ENCODE results near the gene EYA4. TPM values are rescaled to one million over a fixed set of nuclear protein-coding genes. Genes with fewer than 3 reads are reported as not detected.
"Not testable (repeated sequence)": the region's sequence is repeated elsewhere in the genome, so short reads cannot be mapped to it uniquely, and the experiment has no call there.

EYA4 gene
- total and polyA plus RNA-seq, 8 donors, result 0.03 to 16.3 (median 0.87) TPM; not detected in 1

DNA sequence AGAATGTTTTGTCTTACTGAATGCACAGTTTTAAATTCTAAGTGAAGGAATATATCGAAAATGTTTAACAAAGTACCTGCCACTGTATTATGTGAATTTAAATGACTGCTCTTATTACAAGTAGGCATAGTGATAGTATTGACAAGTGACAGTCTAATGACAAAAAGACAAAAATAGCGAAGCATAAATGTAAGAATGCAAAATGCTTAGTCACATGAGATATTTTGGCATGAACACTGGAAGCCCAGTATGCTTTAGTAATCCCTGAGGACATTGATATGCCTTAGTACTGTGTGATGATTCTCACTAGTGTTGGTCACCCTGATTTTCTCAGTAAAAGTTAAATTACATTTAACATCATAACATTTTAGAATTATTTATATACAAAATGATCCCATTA lies 153.5 kb downstream of the EYA4 start:
- Histone ChIP-seq H3K27me3 (no peaks in the 10 kb centered on the region), H3K4me3 (no peak overlapping the region), H3K9me3 (no peaks in the 10 kb centered on the region), H3K27ac (no peak overlapping the region), H3K4me1 (no peaks in the 10 kb centered on the region), H3K36me3 (no peaks in the 10 kb centered on the region)
- TF ChIP-seq EP300 (IDR thresholded peaks at IDR 0.05) (no peak), POLR2A (IDR thresholded peaks at IDR 0.05) (no peak), POLR2AphosphoS5 (IDR thresholded peaks at IDR 0.05) (no peak)
- TF ChIP-seq, protein P1, sequence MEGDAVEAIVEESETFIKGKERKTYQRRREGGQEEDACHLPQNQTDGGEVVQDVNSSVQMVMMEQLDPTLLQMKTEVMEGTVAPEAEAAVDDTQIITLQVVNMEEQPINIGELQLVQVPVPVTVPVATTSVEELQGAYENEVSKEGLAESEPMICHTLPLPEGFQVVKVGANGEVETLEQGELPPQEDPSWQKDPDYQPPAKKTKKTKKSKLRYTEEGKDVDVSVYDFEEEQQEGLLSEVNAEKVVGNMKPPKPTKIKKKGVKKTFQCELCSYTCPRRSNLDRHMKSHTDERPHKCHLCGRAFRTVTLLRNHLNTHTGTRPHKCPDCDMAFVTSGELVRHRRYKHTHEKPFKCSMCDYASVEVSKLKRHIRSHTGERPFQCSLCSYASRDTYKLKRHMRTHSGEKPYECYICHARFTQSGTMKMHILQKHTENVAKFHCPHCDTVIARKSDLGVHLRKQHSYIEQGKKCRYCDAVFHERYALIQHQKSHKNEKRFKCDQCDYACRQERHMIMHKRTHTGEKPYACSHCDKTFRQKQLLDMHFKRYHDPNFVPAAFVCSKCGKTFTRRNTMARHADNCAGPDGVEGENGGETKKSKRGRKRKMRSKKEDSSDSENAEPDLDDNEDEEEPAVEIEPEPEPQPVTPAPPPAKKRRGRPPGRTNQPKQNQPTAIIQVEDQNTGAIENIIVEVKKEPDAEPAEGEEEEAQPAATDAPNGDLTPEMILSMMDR (IDR thresholded peaks at IDR 0.05), result no peak
- DNase-seq, result no peak
- WGBS, 5 donors, result 85 to 89% (median 88%) methylated on average over 2 of the region's 2 CpGs
- intact Hi-C loops (cut with DNase I; ENCODE audit: low total_unique reads), result no loop called here

- Histone ChIP-seq H3K4me3 (no peak overlapping the region), H3K4me1 (no peaks in the 10 kb centered on the region), H3K27ac (no peak overlapping the region), H3K9me3 (no peaks in the 10 kb centered on the region), H3K36me3 (no peaks in the 10 kb centered on the region), H3K27me3 (no peaks in the 10 kb centered on the region)
- 61 to 73% (median 66%) methylated on average over 6 of the region's 6 CpGs for WGBS, 5 donors
- intact Hi-C loops (cut with DNase I; ENCODE audit: low total_unique reads), result no loop called here
- DNase-seq, result no peak
- TF ChIP-seq, protein P1 (IDR thresholded peaks at IDR 0.05), result no peak
- TF ChIP-seq EP300 (IDR thresholded peaks at IDR 0.05) (no peak), POLR2A (IDR thresholded peaks at IDR 0.05) (no peak), POLR2AphosphoS5 (IDR thresholded peaks at IDR 0.05) (no peak)
These were observed 155.3 kb downstream of the EYA4 start for GRCh38 chr6:133396233-133396983.

- intact Hi-C loops (cut with DNase I; ENCODE audit: low total_unique reads), result no loop called here
- Histone ChIP-seq H3K27ac (no peak overlapping the region), H3K9me3 (no peaks in the 10 kb centered on the region), H3K4me1 (no peaks in the 10 kb centered on the region), H3K36me3 (no peaks in the 10 kb centered on the region), H3K27me3 (no peaks in the 10 kb centered on the region), H3K4me3 (no peak overlapping the region)
- TF ChIP-seq, protein P1 (IDR thresholded peaks at IDR 0.05), result no peak
- no peak for TF ChIP-seq POLR2AphosphoS5 (IDR thresholded peaks at IDR 0.05)
- TF ChIP-seq POLR2A (IDR thresholded peaks at IDR 0.05), result no peak
- no peak for TF ChIP-seq EP300 (IDR thresholded peaks at IDR 0.05)
- no peak for DNase-seq
These were observed 155.8 kb downstream of the EYA4 start for GRCh38 chr6:133396984-133397348.

DNA sequence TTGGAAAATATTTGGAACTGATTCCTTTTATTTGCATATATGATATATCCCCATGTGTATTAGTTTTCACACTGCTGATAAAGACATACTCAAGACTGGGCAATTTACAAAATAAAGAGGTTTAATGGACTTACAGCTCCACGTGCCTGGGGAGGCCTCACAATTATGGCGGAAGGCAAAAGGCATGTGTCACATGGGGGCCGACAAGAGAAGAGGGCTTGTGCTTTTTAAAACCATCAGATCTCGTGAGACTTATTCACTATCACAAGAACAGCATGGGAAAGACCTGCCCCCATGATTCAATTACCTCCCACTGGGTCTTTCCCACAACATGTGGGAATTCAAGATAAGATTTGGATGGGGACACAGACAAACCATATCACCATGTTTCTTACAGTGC lies 156.4 kb downstream of the EYA4 start:
- H3K27me3 ChIP-seq; intact Hi-C loops (cut with DNase I; ENCODE audit: low total_unique reads); H3K4me1 ChIP-seq; DNase-seq; H3K27ac ChIP-seq; H3K36me3 ChIP-seq; H3K9me3 ChIP-seq; H3K4me3 ChIP-seq: not testable (repeated sequence)
- WGBS, 5 donors, result 72 to 79% (median 77%) methylated on average over 4 of the region's 4 CpGs

DNA sequence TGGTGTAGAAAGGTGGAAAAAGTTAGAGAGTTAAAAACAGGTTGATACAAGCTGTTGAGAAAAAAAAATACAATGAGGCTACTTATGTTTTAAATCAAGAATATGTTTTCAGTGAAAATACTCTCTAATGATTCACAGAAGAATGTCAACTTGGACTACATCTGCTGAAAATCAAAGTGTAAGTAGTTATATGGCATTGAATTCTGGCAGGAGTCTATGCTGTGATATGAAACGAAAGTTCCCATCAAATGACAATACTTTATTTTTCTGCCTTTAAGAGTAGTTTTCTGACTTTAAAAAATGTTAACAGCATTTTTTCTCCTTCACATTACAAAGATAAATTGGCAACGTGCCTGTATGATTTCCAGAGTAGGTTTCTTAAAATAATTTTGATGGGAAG lies 158.3 kb downstream of the EYA4 start:
- Histone ChIP-seq H3K36me3 (no peaks in the 10 kb centered on the region), H3K27me3 (no peaks in the 10 kb centered on the region), H3K4me1 (no peaks in the 10 kb centered on the region), H3K27ac (no peak overlapping the region), H3K9me3 (no peaks in the 10 kb centered on the region), H3K4me3 (no peak overlapping the region)
- WGBS, 5 donors, result 56 to 68% (median 61%) methylated on average over 2 of the region's 2 CpGs
- DNase-seq, result peak in 1 of 2 donors; percentile 14
- TF ChIP-seq POLR2A (IDR thresholded peaks at IDR 0.05) (no peak), EP300 (IDR thresholded peaks at IDR 0.05) (no peak), POLR2AphosphoS5 (IDR thresholded peaks at IDR 0.05) (no peak)
- TF ChIP-seq, protein P1 (IDR thresholded peaks at IDR 0.05), result no peak
- intact Hi-C loops (cut with DNase I; ENCODE audit: low total_unique reads), result no loop called here
